GM10266 (cell line): ENCODE data around the gene HSPA1L.
"Not testable (repeated sequence)": the region's sequence is repeated elsewhere in the genome, so short reads cannot be mapped to it uniquely, and the experiment has no call there.

Source experiments
- DNase-seq: peaks from one replicate; pipeline ENCODE4 v3.0.0; 2012; ENCODE audit errors: extremely low spot score
- CTCF ChIP-seq: IDR thresholded peaks from 2 replicates; pipeline ENCODE4 v1.5.1; 2012; ENCODE audit warnings: mild to moderate bottlenecking, low read depth; ENCODE audit not compliant: control insufficient read depth, insufficient read depth; ENCODE audit errors: missing control alignments

Gene HSPA1L

GRCh38 chr6:31815025-31815838 lies at the start of gene HSPA1L, which contains the start of gene HSPA1A:
HSPA1L (minus strand) TSS chr6:31815283; CDS start chr6:31811972, 3,311 bp downstream.
HSPA1A (plus strand) TSS chr6:31815543; CDS start chr6:31815757, 214 bp downstream.
- no peak for TF ChIP-seq CTCF
- peak; percentile 89 for DNase-seq

GRCh38 chr6:31864818-31865204 lies 49.7 kb upstream of the HSPA1L start:
- no peak for TF ChIP-seq CTCF
- no peak for DNase-seq

- DNase-seq: not testable (repeated sequence)
Measured at GRCh38 chr6:31864123-31864562, 49.1 kb upstream of the HSPA1L start.

- peak; percentile 99 for DNase-seq
- TF ChIP-seq CTCF: no peak
Measured at GRCh38 chr6:31862344-31863235, 47.5 kb upstream of the HSPA1L start, which contains the start of gene NEU1. NEU1 (minus strand) TSS chr6:31862821; CDS start chr6:31862776, 45 bp downstream.

GRCh38 chr6:31861919-31862343 lies 46.8 kb upstream of the HSPA1L start:
- TF ChIP-seq CTCF: no peak
- DNase-seq: no peak

- no peak for DNase-seq
- TF ChIP-seq CTCF: no peak
Measured at GRCh38 chr6:31861150-31861549, 46.1 kb upstream of the HSPA1L start.

GRCh38 chr6:31860349-31860748 lies 45.3 kb upstream of the HSPA1L start:
- no peak for DNase-seq
- TF ChIP-seq CTCF: no peak
